ENCODE results near the gene SLIT3. TPM values are rescaled to one million over a fixed set of nuclear protein-coding genes. Genes with fewer than 3 reads are reported as not detected.

The SLIT3 gene
- total RNA-seq, 4 donors from 2014 or later: 0.72 to 37.4 (median 5.3) TPM

GRCh38 chr5:169018925-169019324 lies 282.0 kb downstream of the SLIT3 start:
- peaks cover 0 to 13% (median 0%) of the 10 kb centered on the region in 4 donors for H3K27me3 ChIP-seq
- no peaks in the 10 kb centered on the region for H3K9me3 ChIP-seq
- no peaks in the 10 kb centered on the region for H3K4me1 ChIP-seq
- TF ChIP-seq POLR2A (IDR thresholded peaks at IDR 0.05): no peak
- TF ChIP-seq, protein P1, sequence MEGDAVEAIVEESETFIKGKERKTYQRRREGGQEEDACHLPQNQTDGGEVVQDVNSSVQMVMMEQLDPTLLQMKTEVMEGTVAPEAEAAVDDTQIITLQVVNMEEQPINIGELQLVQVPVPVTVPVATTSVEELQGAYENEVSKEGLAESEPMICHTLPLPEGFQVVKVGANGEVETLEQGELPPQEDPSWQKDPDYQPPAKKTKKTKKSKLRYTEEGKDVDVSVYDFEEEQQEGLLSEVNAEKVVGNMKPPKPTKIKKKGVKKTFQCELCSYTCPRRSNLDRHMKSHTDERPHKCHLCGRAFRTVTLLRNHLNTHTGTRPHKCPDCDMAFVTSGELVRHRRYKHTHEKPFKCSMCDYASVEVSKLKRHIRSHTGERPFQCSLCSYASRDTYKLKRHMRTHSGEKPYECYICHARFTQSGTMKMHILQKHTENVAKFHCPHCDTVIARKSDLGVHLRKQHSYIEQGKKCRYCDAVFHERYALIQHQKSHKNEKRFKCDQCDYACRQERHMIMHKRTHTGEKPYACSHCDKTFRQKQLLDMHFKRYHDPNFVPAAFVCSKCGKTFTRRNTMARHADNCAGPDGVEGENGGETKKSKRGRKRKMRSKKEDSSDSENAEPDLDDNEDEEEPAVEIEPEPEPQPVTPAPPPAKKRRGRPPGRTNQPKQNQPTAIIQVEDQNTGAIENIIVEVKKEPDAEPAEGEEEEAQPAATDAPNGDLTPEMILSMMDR (IDR thresholded peaks at IDR 0.05): no peak
- intact Hi-C loops (cut with DNase I): no loop called here
- WGBS, 2 donors: 59 to 61% methylated on average over 3 to 6 of the region's 6 CpGs
- no peak for DNase-seq
- no peaks in the 10 kb centered on the region for H3K36me3 ChIP-seq
- no peak overlapping the region for H3K4me3 ChIP-seq
- no peak overlapping the region for H3K27ac ChIP-seq

- intact Hi-C loops (cut with DNase I): no loop called here
- no peak overlapping the region for H3K27ac ChIP-seq
- DNase-seq: no peak
- no peak for TF ChIP-seq POLR2A (IDR thresholded peaks at IDR 0.05)
- TF ChIP-seq, protein P1 (IDR thresholded peaks at IDR 0.05): no peak
- no peaks in the 10 kb centered on the region for H3K9me3 ChIP-seq
- peaks cover 0 to 3% (median 0%) of the 10 kb centered on the region in 4 donors for H3K27me3 ChIP-seq
- no peak overlapping the region for H3K4me3 ChIP-seq
- no peaks in the 10 kb centered on the region for H3K4me1 ChIP-seq
- no peaks in the 10 kb centered on the region for H3K36me3 ChIP-seq
- 74 to 83% methylated on average over 3 to 5 of the region's 5 CpGs for WGBS, 2 donors
Observed at GRCh38 chr5:169015991-169016390, 284.9 kb downstream of the SLIT3 start.

- Histone ChIP-seq H3K4me1 (peaks cover 0 to 7% (median 0%) of the 10 kb centered on the region in 3 donors), H3K27ac (no peak overlapping the region), H3K36me3 (no peaks in the 10 kb centered on the region), H3K4me3 (no peak overlapping the region), H3K27me3 (peaks cover 0 to 3% (median 0%) of the 10 kb centered on the region in 4 donors), H3K9me3 (no peaks in the 10 kb centered on the region)
- TF ChIP-seq, protein P1 (IDR thresholded peaks at IDR 0.05): no peak
- no peak for TF ChIP-seq POLR2A (IDR thresholded peaks at IDR 0.05)
- DNase-seq: no peak
- 36 to 67% methylated on average over 1 of the region's 1 CpG for WGBS, 2 donors
- intact Hi-C loops (cut with DNase I): no loop called here
Observed at GRCh38 chr5:169013846-169014245, 287.1 kb downstream of the SLIT3 start.

GRCh38 chr5:169013208-169013728 lies 287.7 kb downstream of the SLIT3 start:
- no peaks in the 10 kb centered on the region for H3K9me3 ChIP-seq
- H3K4me3 ChIP-seq: no peak overlapping the region
- intact Hi-C loops (cut with DNase I): no loop called here
- peaks cover 0 to 7% (median 0%) of the 10 kb centered on the region in 3 donors for H3K4me1 ChIP-seq
- DNase-seq: no peak
- no peaks in the 10 kb centered on the region for H3K36me3 ChIP-seq
- peaks cover 0 to 3% (median 0%) of the 10 kb centered on the region in 4 donors for H3K27me3 ChIP-seq
- no peak overlapping the region for H3K27ac ChIP-seq
- TF ChIP-seq POLR2A (IDR thresholded peaks at IDR 0.05): no peak
- TF ChIP-seq, protein P1 (IDR thresholded peaks at IDR 0.05): no peak
- 72 to 73% methylated on average over 12 of the region's 12 CpGs for WGBS, 2 donors

- WGBS, 2 donors: 66 to 83% methylated on average over 4 of the region's 4 CpGs
- no peak overlapping the region for H3K27ac ChIP-seq
- DNase-seq: no peak
- no peaks in the 10 kb centered on the region for H3K27me3 ChIP-seq
- H3K4me1 ChIP-seq: peaks cover 0 to 7% (median 0%) of the 10 kb centered on the region in 3 donors
- no peak overlapping the region for H3K4me3 ChIP-seq
- intact Hi-C loops (cut with DNase I): no loop called here
- no peaks in the 10 kb centered on the region for H3K36me3 ChIP-seq
- no peak for TF ChIP-seq POLR2A (IDR thresholded peaks at IDR 0.05)
- TF ChIP-seq, protein P1 (IDR thresholded peaks at IDR 0.05): no peak
- H3K9me3 ChIP-seq: no peaks in the 10 kb centered on the region
Observed at GRCh38 chr5:169012450-169012849, 288.5 kb downstream of the SLIT3 start.
